Mesenchymal stem cell (in vitro differentiated cells and primary cell): ENCODE data around the gene DCLK1.
A peak's percentile ranks its signal among the peaks of the same experiment; 100 is the strongest.

Experiments used
- DNase-seq: peaks from one replicate; pipeline ENCODE4 v3.0.0-alpha.2; 2013
- H2AFZ ChIP-seq: one replicate; pipeline ENCODE4 v1.6.1; 2013; ENCODE audit warnings: low read depth, mild to moderate bottlenecking, control low read depth, inconsistent platforms, low read length, moderate library complexity
- H2AK5ac ChIP-seq: 2 replicates; pipeline ENCODE4 v1.6.1; 2013; ENCODE audit warnings: low read length, moderate library complexity, mild to moderate bottlenecking, inconsistent platforms; ENCODE audit not compliant: severe bottlenecking
- H2BK120ac ChIP-seq: one replicate; pipeline ENCODE4 v1.6.1; 2013; ENCODE audit warnings: low read depth, mild to moderate bottlenecking, inconsistent platforms, low read length, moderate library complexity
- H2BK12ac ChIP-seq, 2 experiments: one replicate each; pipeline ENCODE4 v1.6.1; 2013; ENCODE audit warnings: inconsistent platforms in 2 of 2, low read length in 2 of 2, mild to moderate bottlenecking in 2 of 2, moderate library complexity in 2 of 2, control low read depth in 1 of 2
- H2BK15ac ChIP-seq: one replicate; pipeline ENCODE4 v1.6.1; 2013; ENCODE audit warnings: mild to moderate bottlenecking, low read depth, inconsistent platforms; ENCODE audit not compliant: poor library complexity, severe bottlenecking
- H2BK5ac ChIP-seq: 2 replicates; pipeline ENCODE4 v1.6.1; 2013; ENCODE audit warnings: low read depth, mild to moderate bottlenecking, low read length, control low read depth, inconsistent platforms; ENCODE audit not compliant: poor library complexity, severe bottlenecking
- H3K14ac ChIP-seq, 2 experiments: one replicate each; pipeline ENCODE4 v1.6.1; 2013; ENCODE audit warnings: inconsistent platforms in 2 of 2, low read length in 2 of 2, control low read depth in 1 of 2, mild to moderate bottlenecking in 1 of 2, moderate library complexity in 1 of 2
- H3K18ac ChIP-seq, 2 experiments: one replicate each; pipeline ENCODE4 v1.6.1; 2013; ENCODE audit warnings: inconsistent platforms in 2 of 2, low read length in 2 of 2, control low read depth in 1 of 2, low read depth in 1 of 2, mild to moderate bottlenecking in 1 of 2
- H3K23ac ChIP-seq, 2 experiments: one replicate each; pipeline ENCODE4 v1.6.1; 2013; ENCODE audit warnings: inconsistent platforms in 2 of 2, low read length in 2 of 2, mild to moderate bottlenecking in 2 of 2, moderate library complexity in 2 of 2, control low read depth in 1 of 2
- H3K27ac ChIP-seq: 2 replicates; pipeline ENCODE4 v1.5.1; 2013; ENCODE audit warnings: mild to moderate bottlenecking, moderate library complexity, low read length, control low read depth, inconsistent platforms; ENCODE audit not compliant: poor library complexity, severe bottlenecking
- H3K27me3 ChIP-seq, 2 experiments: 2 replicates each; pipeline versions ENCODE4 v1.6.1 to v1.7.0; 2013; ENCODE audit warnings: low read length in 2 of 2, mild to moderate bottlenecking in 2 of 2, moderate library complexity in 2 of 2, control low read depth in 1 of 2, inconsistent platforms in 1 of 2; ENCODE audit not compliant: control insufficient read depth in 1 of 2, insufficient read depth in 1 of 2
- H3K36me3 ChIP-seq, 2 experiments: 2 replicates each; pipeline versions ENCODE4 v1.6.1 to v1.7.0; 2013; ENCODE audit warnings: low read length in 2 of 2, control low read depth in 1 of 2, inconsistent platforms in 1 of 2, low read depth in 1 of 2, mild to moderate bottlenecking in 1 of 2; ENCODE audit not compliant: insufficient read depth in 2 of 2, control insufficient read depth in 1 of 2
- H3K4ac ChIP-seq, 2 experiments: one replicate each; pipeline ENCODE4 v1.6.1; 2013; ENCODE audit warnings: inconsistent platforms in 2 of 2, low read length in 2 of 2, mild to moderate bottlenecking in 2 of 2, moderate library complexity in 2 of 2, control low read depth in 1 of 2, low read depth in 1 of 2
- H3K4me1 ChIP-seq: 2 replicates; pipeline ENCODE4 v1.6.1; 2013; ENCODE audit warnings: low read depth, low read length, control low read depth; ENCODE audit not compliant: control insufficient read depth, insufficient read depth
- H3K4me2 ChIP-seq: 2 replicates; pipeline ENCODE4 v1.6.1; 2013; ENCODE audit warnings: low read length, mild to moderate bottlenecking, inconsistent platforms; ENCODE audit not compliant: poor library complexity, severe bottlenecking
- H3K4me3 ChIP-seq, 2 experiments: 2 replicates each; pipeline versions ENCODE4 v1.5.1 to v1.7.0; 2013; ENCODE audit warnings: low read length in 2 of 2, mild to moderate bottlenecking in 2 of 2, control low read depth in 1 of 2, low read depth in 1 of 2; ENCODE audit not compliant: insufficient read depth in 1 of 2
- H3K79me1 ChIP-seq: replicated peaks from 2 replicates; pipeline ENCODE4 v1.6.1; 2013; ENCODE audit warnings: mild to moderate bottlenecking, control low read depth, low read length, inconsistent platforms; ENCODE audit not compliant: poor library complexity, severe bottlenecking
- H3K9ac ChIP-seq: 2 replicates; pipeline ENCODE4 v1.7.0; 2013; ENCODE audit warnings: mild to moderate bottlenecking, low read length, moderate library complexity
- H3K9me3 ChIP-seq: 2 replicates; pipeline ENCODE4 v1.7.0; 2013; ENCODE audit warnings: mild to moderate bottlenecking, low read length; ENCODE audit not compliant: control insufficient read depth
- H4K8ac ChIP-seq: one replicate; pipeline ENCODE4 v1.6.1; 2013; ENCODE audit warnings: inconsistent platforms, mild to moderate bottlenecking, low read length, moderate library complexity
- H4K91ac ChIP-seq: one replicate; pipeline ENCODE4 v1.6.1; 2013; ENCODE audit warnings: mild to moderate bottlenecking, low read length, inconsistent platforms
- WGBS: methylation state at CpG from one replicate; pipeline ENCODE4 v1.1.7; 2013; ENCODE audit warnings: mixed read lengths; 5-methylcytosine and 5-hydroxymethylcytosine counted together

DCLK1 gene

DNA sequence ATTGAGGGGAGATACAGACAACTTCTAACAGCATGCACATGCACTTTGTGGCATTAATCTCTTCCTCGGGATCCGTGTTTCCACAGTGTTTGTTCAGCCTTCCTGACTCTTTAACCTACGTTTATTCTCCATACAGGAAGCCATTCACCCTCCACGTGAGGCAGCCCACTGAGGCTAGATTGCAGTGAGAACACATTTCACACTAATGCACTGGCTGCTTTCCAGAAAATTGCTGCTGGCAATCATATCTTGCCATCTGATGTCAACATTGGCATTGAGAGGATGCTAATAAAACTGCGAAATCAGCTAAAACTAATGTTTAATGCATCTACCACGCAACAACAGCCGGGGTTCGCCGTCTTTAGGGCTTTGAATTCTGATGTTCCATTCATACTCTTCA is 30.0 kb downstream of the DCLK1 start:
- Histone ChIP-seq H3K4me2 (no peak overlapping the region), H3K4me1 (no peaks in the 10 kb centered on the region), H3K4ac (no peak overlapping the region), H3K14ac (no peak overlapping the region), H2BK5ac (no peak overlapping the region), H3K27ac (no peak overlapping the region), H3K27me3 (peaks cover 0 to 3% of the 10 kb centered on the region in 2 experiments), H2AFZ (no peak overlapping the region), H3K18ac (no peak overlapping the region), H2AK5ac (no peak overlapping the region), H3K9me3 (no peaks in the 10 kb centered on the region), H3K23ac (no peak overlapping the region), H4K91ac (no peak overlapping the region), H2BK15ac (no peak overlapping the region), H3K4me3 (no peak overlapping the region), H3K79me1 (no peaks in the 10 kb centered on the region), H2BK12ac (no peak overlapping the region), H2BK120ac (no peak overlapping the region), H3K9ac (no peak overlapping the region), H4K8ac (no peak overlapping the region), H3K36me3 (peaks cover 0 to 21% of the 10 kb centered on the region in 2 experiments)
- no peak for DNase-seq
- 77% methylated on average over 9 of the region's 9 CpGs for WGBS

DNA sequence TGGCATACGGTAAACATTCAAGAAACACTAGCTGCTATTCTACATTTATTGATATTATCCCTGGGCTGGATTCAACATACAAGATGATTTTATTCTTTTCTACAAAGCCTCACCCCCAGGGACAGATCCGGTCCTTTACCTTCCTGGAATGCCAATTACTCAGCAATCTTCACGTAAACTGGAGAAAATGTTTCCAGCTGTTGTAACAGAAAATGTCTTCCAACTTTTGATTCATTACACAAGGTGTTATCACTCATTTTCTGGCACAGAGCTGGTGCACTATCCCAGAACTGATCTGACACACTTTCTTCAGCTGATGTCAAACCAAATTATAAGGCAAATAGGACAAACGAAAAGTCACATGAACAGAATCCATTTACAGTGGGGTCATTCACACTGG is 33.1 kb downstream of the DCLK1 start:
- Histone ChIP-seq H3K9ac (no peak overlapping the region), H4K91ac (no peak overlapping the region), H3K9me3 (no peaks in the 10 kb centered on the region), H2BK5ac (no peak overlapping the region), H3K36me3 (peaks cover 0 to 11% of the 10 kb centered on the region in 2 experiments), H3K79me1 (no peaks in the 10 kb centered on the region), H2AK5ac (no peak overlapping the region), H3K4ac (no peak overlapping the region), H2AFZ (no peak overlapping the region), H3K27ac (no peak overlapping the region), H3K4me3 (no peak overlapping the region), H3K4me1 (no peaks in the 10 kb centered on the region), H2BK120ac (no peak overlapping the region), H3K18ac (no peak overlapping the region), H4K8ac (no peak overlapping the region), H2BK12ac (no peak overlapping the region), H2BK15ac (no peak overlapping the region), H3K27me3 (no peaks in the 10 kb centered on the region), H3K4me2 (no peak overlapping the region), H3K14ac (no peak overlapping the region), H3K23ac (no peak overlapping the region)
- 67% methylated on average over 3 of the region's 4 CpGs for WGBS
- DNase-seq = no peak

DNA sequence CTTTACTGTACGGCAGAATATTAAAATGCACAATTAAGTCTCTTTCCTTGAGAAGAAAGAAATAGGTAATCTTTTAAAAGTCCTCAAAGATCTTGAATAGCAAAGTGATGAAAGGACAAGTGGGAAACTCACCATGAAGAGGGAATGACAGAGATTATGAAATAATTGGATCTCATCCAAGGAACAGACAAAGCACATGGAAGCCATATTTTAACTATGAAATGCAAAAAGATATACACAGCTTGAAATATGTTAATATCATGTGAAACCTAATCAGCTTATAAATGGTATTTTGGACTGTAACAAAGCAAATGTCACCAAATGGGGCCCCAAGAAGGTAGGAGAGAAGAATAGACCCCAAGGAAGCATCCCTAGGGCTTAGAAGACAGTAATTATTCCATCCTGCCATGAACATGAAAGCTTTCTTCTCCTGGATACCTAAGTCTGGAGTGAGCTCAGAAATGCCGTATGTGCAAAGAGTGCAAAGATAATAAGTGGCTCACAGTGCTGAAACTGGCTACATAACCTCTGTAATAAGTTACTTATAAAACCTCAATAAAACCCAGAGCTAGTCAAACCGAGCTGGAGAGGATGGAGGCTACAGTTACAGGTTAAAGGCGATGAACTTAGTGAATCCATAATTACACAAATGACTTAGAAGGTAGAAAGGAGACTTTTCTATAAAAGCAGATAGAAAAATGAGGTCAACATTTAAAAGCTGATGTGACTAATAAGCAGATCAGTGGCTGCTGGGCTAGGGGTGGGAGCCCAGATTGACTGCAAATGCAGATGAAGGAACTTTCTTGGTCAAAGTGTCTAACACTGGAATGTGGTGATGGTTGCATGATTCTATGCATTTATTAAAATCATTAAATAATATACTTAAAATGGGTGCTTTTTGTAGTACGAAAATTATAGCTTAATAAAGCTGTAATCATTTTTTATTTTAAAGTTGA is 34.4 kb downstream of the DCLK1 start:
- H3K14ac ChIP-seq = no peak overlapping the region
- H2BK15ac ChIP-seq = no peak overlapping the region
- H3K18ac ChIP-seq = no peak overlapping the region
- no peak overlapping the region for H2BK120ac ChIP-seq
- no peaks in the 10 kb centered on the region for H3K9me3 ChIP-seq
- no peak overlapping the region for H3K4me3 ChIP-seq
- H3K4me2 ChIP-seq = no peak overlapping the region
- peak overlapping the region; percentile 65 for H3K27ac ChIP-seq
- H3K9ac ChIP-seq = peak overlapping the region; percentile 31
- no peaks in the 10 kb centered on the region for H3K4me1 ChIP-seq
- H2BK12ac ChIP-seq = no peak overlapping the region
- H3K36me3 ChIP-seq = peaks cover 0 to 9% of the 10 kb centered on the region in 2 experiments
- H2BK5ac ChIP-seq = no peak overlapping the region
- DNase-seq = no peak
- H2AFZ ChIP-seq = no peak overlapping the region
- H3K79me1 ChIP-seq = no peaks in the 10 kb centered on the region
- H3K4ac ChIP-seq = no peak overlapping the region
- no peaks in the 10 kb centered on the region for H3K27me3 ChIP-seq
- no peak overlapping the region for H4K91ac ChIP-seq
- no peak overlapping the region for H3K23ac ChIP-seq
- H4K8ac ChIP-seq = no peak overlapping the region
- no CpG with 5 or more reads among the region's 5 CpGs for WGBS
- H2AK5ac ChIP-seq = no peak overlapping the region

DNA sequence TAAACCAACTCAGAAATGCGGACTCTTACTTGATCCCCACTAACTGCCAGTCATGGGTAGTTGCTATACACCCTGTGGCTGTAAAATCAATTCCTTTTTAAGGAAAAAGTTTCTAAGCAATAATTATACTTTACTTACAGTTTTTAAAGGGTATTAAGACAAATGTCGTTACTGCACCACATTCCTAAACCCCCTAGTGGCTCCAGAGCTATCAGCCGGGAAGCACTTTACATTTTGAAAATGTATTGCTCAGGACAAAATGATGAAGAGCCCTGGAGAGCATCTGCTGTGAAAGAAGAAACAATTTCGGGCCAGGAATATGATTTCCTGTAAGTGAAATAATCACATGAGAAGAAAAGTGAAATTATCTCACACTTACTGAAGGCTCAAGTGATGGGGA is 36.7 kb downstream of the DCLK1 start:
- 57% methylated on average over 3 of the region's 4 CpGs for WGBS
- Histone ChIP-seq H3K14ac (no peak overlapping the region), H3K27me3 (no peaks in the 10 kb centered on the region), H2BK120ac (no peak overlapping the region), H3K18ac (no peak overlapping the region), H3K27ac (no peak overlapping the region), H3K4ac (no peak overlapping the region), H2BK5ac (no peak overlapping the region), H3K23ac (no peak overlapping the region), H2BK12ac (no peak overlapping the region), H3K9ac (no peak overlapping the region), H3K36me3 (peaks cover 0 to 5% of the 10 kb centered on the region in 2 experiments), H2AFZ (no peak overlapping the region), H3K79me1 (no peaks in the 10 kb centered on the region), H3K9me3 (no peaks in the 10 kb centered on the region), H3K4me2 (no peak overlapping the region), H4K8ac (no peak overlapping the region), H4K91ac (no peak overlapping the region), H3K4me1 (no peaks in the 10 kb centered on the region), H2AK5ac (no peak overlapping the region), H2BK15ac (no peak overlapping the region), H3K4me3 (no peak overlapping the region)
- DNase-seq = no peak
